HG02970 (cell line): ENCODE results near the gene ATP13A3.
"Not testable (repeated sequence)": the region's sequence is repeated elsewhere in the genome, so short reads cannot be mapped to it uniquely, and the experiment has no call there.

Experiments
- ATAC-seq: cut with Tn5 transposase; IDR thresholded peaks from one replicate; pipeline ENCODE4 v1.9.1; 2021; ENCODE audit warnings: mild to moderate bottlenecking, moderate library complexity, moderate number of reproducible peaks; ENCODE audit not compliant: unreplicated experiment, low FRiP score

Gene ATP13A3

GRCh38 chr3:194503081-194503531, 16.3 kb upstream of the ATP13A3 start:
- no peak for ATAC-seq

- ATAC-seq, result no peak
These were observed 13.4 kb upstream of the ATP13A3 start for GRCh38 chr3:194500198-194500597.

- not testable (repeated sequence) for ATAC-seq
These were observed 12.7 kb upstream of the ATP13A3 start for GRCh38 chr3:194499516-194499915.

- ATAC-seq, result no peak
These were observed 11.2 kb upstream of the ATP13A3 start for GRCh38 chr3:194497799-194498575.

- no peak for ATAC-seq
These were observed 9.6 kb upstream of the ATP13A3 start for GRCh38 chr3:194496217-194496919.

- ATAC-seq, result no peak
These were observed 8.2 kb upstream of the ATP13A3 start for GRCh38 chr3:194494951-194495374.

- ATAC-seq, result not testable (repeated sequence)
These were observed 7.5 kb upstream of the ATP13A3 start for GRCh38 chr3:194493995-194494927.

GRCh38 chr3:194492001-194492400, 5.2 kb upstream of the ATP13A3 start:
- ATAC-seq, result no peak

GRCh38 chr3:194489736-194490612, 3.2 kb upstream of the ATP13A3 start:
- ATAC-seq, result no peak

GRCh38 chr3:194488055-194488742, 1.4 kb upstream of the ATP13A3 start:
- ATAC-seq, result no peak

- peak; percentile 26 for ATAC-seq
These were observed 670 bp upstream of the ATP13A3 start for GRCh38 chr3:194487289-194488054.

- ATAC-seq, result peak; percentile 9
These were observed 792 bp downstream of the ATP13A3 start for GRCh38 chr3:194485881-194486539.

GRCh38 chr3:194485468-194485880, 1.3 kb downstream of the ATP13A3 start:
- no peak for ATAC-seq

- no peak for ATAC-seq
These were observed 2.2 kb downstream of the ATP13A3 start for GRCh38 chr3:194484614-194485013.

GRCh38 chr3:194483850-194484249, 3.0 kb downstream of the ATP13A3 start:
- ATAC-seq, result no peak

- not testable (repeated sequence) for ATAC-seq
These were observed 4.0 kb downstream of the ATP13A3 start for GRCh38 chr3:194482830-194483229.

- no peak for ATAC-seq
These were observed 4.6 kb downstream of the ATP13A3 start for GRCh38 chr3:194482196-194482593.
